Activated CD8-positive, alpha-beta memory T cell treated with anti-CD3 and anti-CD28 coated beads for 36 hours (primary cell): ENCODE data around the gene CEMIP. TPM values are rescaled to one million over a fixed set of nuclear protein-coding genes. Genes with fewer than 3 reads are reported as not detected.

Source experiments
- CTCF ChIA-PET: fragments of 350-600 bp; sonication (Branson Sonifier 250); formaldehyde crosslinking; loops from one replicate; lab custom pipeline; 2021; ENCODE audit warnings: antibody characterized with exemption; lab: Charles Lee
- POLR2A ChIA-PET: fragments of 350-600 bp; sonication (Branson Sonifier 250); formaldehyde crosslinking; loops from one replicate; lab custom pipeline; 2021; ENCODE audit warnings: antibody characterized with exemption; lab: Charles Lee
- total RNA-seq, 2 experiments: library from RNA; stranded (reverse); gene quantifications; one replicate each; pipeline ENCODE4 v1.2.3, GENCODE V29; 2021

The CEMIP gene
- total RNA-seq, 2 experiments from 2014 or later, result not detected

GRCh38 chr15:80902298-80902801, 123.2 kb downstream of the CEMIP start:
- ChIA-PET POLR2A (no interaction called here), CTCF (no interaction called here)

- POLR2A ChIA-PET, result no interaction called here
- CTCF ChIA-PET, result no interaction called here
Observed at GRCh38 chr15:80904998-80905397, 125.8 kb downstream of the CEMIP start.

GRCh38 chr15:80906159-80906766, 127.1 kb downstream of the CEMIP start:
- CTCF ChIA-PET, result no interaction called here
- POLR2A ChIA-PET, result no interaction called here

- POLR2A ChIA-PET, result no interaction called here
- CTCF ChIA-PET, result no interaction called here
Observed at GRCh38 chr15:80911821-80912220, 132.7 kb downstream of the CEMIP start.

GRCh38 chr15:80912673-80913072, 133.5 kb downstream of the CEMIP start:
- ChIA-PET CTCF (no interaction called here), POLR2A (no interaction called here)

- ChIA-PET POLR2A (no interaction called here), CTCF (no interaction called here)
Observed at GRCh38 chr15:80913541-80913940, 134.4 kb downstream of the CEMIP start.

- ChIA-PET CTCF (no interaction called here), POLR2A (no interaction called here)
Observed at GRCh38 chr15:80915472-80915871, 136.3 kb downstream of the CEMIP start.

- ChIA-PET POLR2A (no interaction called here), CTCF (no interaction called here)
Observed at GRCh38 chr15:80916056-80916455, 136.9 kb downstream of the CEMIP start.

- ChIA-PET CTCF (no interaction called here), POLR2A (no interaction called here)
Observed at GRCh38 chr15:80918196-80918783, 139.1 kb downstream of the CEMIP start.

GRCh38 chr15:80920271-80920699, 141.1 kb downstream of the CEMIP start:
- CTCF ChIA-PET, result no interaction called here
- POLR2A ChIA-PET, result no interaction called here

- ChIA-PET CTCF (interaction anchor here (0.5 kb wide), 1 partner anchor 583 kb away, joined by 4 read pairs; no protein-coding TSS in a partner anchor), POLR2A (no interaction called here)
Observed at GRCh38 chr15:80921736-80922410, 142.7 kb downstream of the CEMIP start.

GRCh38 chr15:80923668-80924067, 144.5 kb downstream of the CEMIP start:
- POLR2A ChIA-PET, result no interaction called here
- CTCF ChIA-PET, result no interaction called here

GRCh38 chr15:80924278-80924677, 145.1 kb downstream of the CEMIP start:
- POLR2A ChIA-PET, result no interaction called here
- CTCF ChIA-PET, result interaction anchor here (1.2 kb wide), 1 partner anchor 148 kb away, joined by 3 read pairs; no protein-coding TSS in a partner anchor

- ChIA-PET CTCF (interaction anchor here (1.2 kb wide), 1 partner anchor 150 kb away, joined by 3 read pairs; no protein-coding TSS in a partner anchor), POLR2A (no interaction called here)
Observed at GRCh38 chr15:80925597-80926059, 146.5 kb downstream of the CEMIP start.

- POLR2A ChIA-PET, result no interaction called here
- CTCF ChIA-PET, result no interaction called here
Observed at GRCh38 chr15:80926126-80926525, 147.0 kb downstream of the CEMIP start.

GRCh38 chr15:80929225-80929624, 150.1 kb downstream of the CEMIP start:
- ChIA-PET CTCF (no interaction called here), POLR2A (no interaction called here)

- POLR2A ChIA-PET, result no interaction called here
Observed at GRCh38 chr15:80929689-80930088, 150.5 kb downstream of the CEMIP start.

GRCh38 chr15:80931191-80931590, 152.0 kb downstream of the CEMIP start:
- ChIA-PET POLR2A (no interaction called here), CTCF (no interaction called here)

More at GRCh38 chr15:80929689-80930088, 150.5 kb downstream of the CEMIP start:
- CTCF ChIA-PET, result no interaction called here

GRCh38 chr15:80931721-80932512, 152.7 kb downstream of the CEMIP start:
- POLR2A ChIA-PET, result no interaction called here

GRCh38 chr15:80932513-80932815, 153.3 kb downstream of the CEMIP start:
- ChIA-PET POLR2A (no interaction called here), CTCF (no interaction called here)

More at GRCh38 chr15:80931721-80932512, 152.7 kb downstream of the CEMIP start:
- CTCF ChIA-PET, result no interaction called here
